ENCODE data around the gene MAP3K5.

- TF ChIP-seq POLR2A (IDR thresholded peaks at IDR 0.05; ENCODE audit: low read depth, low read length) = no peak
- no peak for TF ChIP-seq POLR2AphosphoS5 (IDR thresholded peaks at IDR 0.05; ENCODE audit: low read depth, low read length)
- TF ChIP-seq TAF1 (IDR thresholded peaks at IDR 0.05; ENCODE audit: low read depth, low read length) = no peak
- no peak for TF ChIP-seq SPI1 (IDR thresholded peaks at IDR 0.05; ENCODE audit: low read depth, low read length)
Measured at GRCh38 chr6:136514591-136514990, 277.7 kb downstream of the MAP3K5 start.
